Upper lobe of left lung (tissue), 6 donors: ENCODE results near the gene MACC1. TPM values are rescaled to one million over a fixed set of nuclear protein-coding genes. Genes with fewer than 3 reads are reported as not detected.

Experiments used
- ATAC-seq, 2 donors: fragments of 200-7000 bp; cut with Tn5 transposase; one replicate each; pipeline ENCODE4 v1.9.1; 2022; ENCODE audit warnings: mild to moderate bottlenecking in 2 of 2, moderate library complexity in 2 of 2; ENCODE audit not compliant: low FRiP score in 2 of 2
- DNase-seq, 2 donors: peaks; one replicate each; pipeline ENCODE4 v3.0.0-alpha.2; 2019 to 2020
- H3K27ac ChIP-seq, 4 donors: fragments of 200-600 bp; sonication (generic); one replicate each; pipeline ENCODE4 v1.5.1; 2016 to 2019
- H3K27me3 ChIP-seq, 4 donors: fragments of 200-600 bp; sonication (generic); one replicate each; pipeline ENCODE4 v1.5.1; 2017 to 2019
- H3K36me3 ChIP-seq, 4 donors: fragments of 200-600 bp; sonication (generic); one replicate each; pipeline ENCODE4 v1.5.1; 2016 to 2019
- H3K4me1 ChIP-seq, 4 donors: fragments of 200-600 bp; sonication (generic); one replicate each; pipeline ENCODE4 v1.5.1; 2018 to 2019
- H3K4me3 ChIP-seq, 4 donors: fragments of 200-600 bp; sonication (generic); one replicate each; pipeline ENCODE4 v1.5.1; 2017 to 2019; ENCODE audit warnings: mild to moderate bottlenecking in 2 of 4, moderate library complexity in 1 of 4
- H3K9me3 ChIP-seq, 4 donors: fragments of 200-600 bp; sonication (generic); one replicate each; pipeline ENCODE4 v1.5.1; 2018 to 2019
- CTCF ChIP-seq, 6 experiments: fragments of 450-650 bp in 4 of 6; fragments of 200-600 bp in 2 of 6; sonication (generic) in 2 of 6; IDR thresholded peaks; one replicate each; pipeline ENCODE4 v1.5.1; 2016 to 2019; ENCODE audit warnings: antibody characterized with exemption in 6 of 6
- EP300 ChIP-seq, 4 donors: sonication (generic); formaldehyde crosslinking; IDR thresholded peaks; one replicate each; pipeline ENCODE4 v1.5.1; 2017; ENCODE audit warnings: antibody characterized with exemption in 4 of 4, control low read depth in 2 of 4
- POLR2A ChIP-seq, 4 donors: fragments of 450-650 bp; IDR thresholded peaks; one replicate each; pipeline ENCODE4 v1.5.1; 2016 to 2017; ENCODE audit warnings: antibody characterized with exemption in 4 of 4, mild to moderate bottlenecking in 2 of 4
- POLR2AphosphoS5 ChIP-seq, 2 donors: sonication (generic); formaldehyde crosslinking; IDR thresholded peaks; one replicate each; pipeline ENCODE4 v1.5.1; 2017; ENCODE audit warnings: antibody characterized with exemption in 2 of 2
- WGBS, 2 donors: methylation state at CpG; one replicate each; pipeline ENCODE4 v1.1.5; 2017 to 2018; 5-methylcytosine and 5-hydroxymethylcytosine counted together
- total RNA-seq, 6 donors: library from RNA; depleted of rRNA in 4 of 6; stranded (reverse); fragments of >200 nt in 4 of 6; gene quantifications; one replicate each; pipeline versions ENCODE4 v1.1.0 to v1.2.1, GENCODE V29; 2016 to 2021
- donor health status: DM: no; HTN: no; CAD: no; lungs with moderate emphysema.
- donor health status: DM: no; HTN: yes; CAD: no; lungs with severe emphysema.

Gene MACC1
- total RNA-seq, 6 donors from 2014 or later = 10.5 to 86.5 (median 24.3) TPM

GRCh38 chr7:20232848-20233247, 15.7 kb upstream of the MACC1 start:
- Histone ChIP-seq H3K4me3 (no peak overlapping the region), H3K4me1 (no peaks in the 10 kb centered on the region), H3K36me3 (no peaks in the 10 kb centered on the region), H3K27me3 (no peaks in the 10 kb centered on the region), H3K27ac (no peak overlapping the region), H3K9me3 (no peaks in the 10 kb centered on the region)
- ATAC-seq = no peak
- TF ChIP-seq EP300 (IDR thresholded peaks at IDR 0.05) = no peak
- no peak for TF ChIP-seq POLR2A (IDR thresholded peaks at IDR 0.05)
- no peak for TF ChIP-seq POLR2AphosphoS5 (IDR thresholded peaks at IDR 0.05)
- no peak for TF ChIP-seq CTCF (IDR thresholded peaks at IDR 0.05)
- WGBS, 2 donors = 96 to 100% methylated on average over 1 of the region's 1 CpG
- no peak for DNase-seq

GRCh38 chr7:20229646-20230500, 12.7 kb upstream of the MACC1 start:
- no peaks in the 10 kb centered on the region for H3K4me1 ChIP-seq
- WGBS, 2 donors = 52% methylated on average over 7 of the region's 7 CpGs
- no peaks in the 10 kb centered on the region for H3K36me3 ChIP-seq
- H3K9me3 ChIP-seq = no peaks in the 10 kb centered on the region
- H3K27me3 ChIP-seq = no peaks in the 10 kb centered on the region
- peak in 1 of 2 donors; percentile 41 for TF ChIP-seq POLR2AphosphoS5 (IDR thresholded peaks at IDR 0.05)
- TF ChIP-seq POLR2A (IDR thresholded peaks at IDR 0.05) = no peak
- DNase-seq (no peak), ATAC-seq (peak; percentile 81 to 95)
- no peak overlapping the region for H3K4me3 ChIP-seq
- no peak overlapping the region for H3K27ac ChIP-seq

- H3K4me1 ChIP-seq = no peaks in the 10 kb centered on the region
- 78 to 83% methylated on average over 3 of the region's 3 CpGs for WGBS, 2 donors
Measured at GRCh38 chr7:20229081-20229480, 11.9 kb upstream of the MACC1 start.

GRCh38 chr7:20228654-20229053, 11.5 kb upstream of the MACC1 start:
- H3K27me3 ChIP-seq = no peaks in the 10 kb centered on the region
- DNase-seq = no peak
- ATAC-seq = no peak
- H3K9me3 ChIP-seq = no peaks in the 10 kb centered on the region
- no peak overlapping the region for H3K27ac ChIP-seq
- no peak for TF ChIP-seq POLR2A (IDR thresholded peaks at IDR 0.05)
- no peak for TF ChIP-seq EP300 (IDR thresholded peaks at IDR 0.05)
- no peak for TF ChIP-seq POLR2AphosphoS5 (IDR thresholded peaks at IDR 0.05)
- TF ChIP-seq CTCF (IDR thresholded peaks at IDR 0.05) = no peak
- no peaks in the 10 kb centered on the region for H3K36me3 ChIP-seq
- no peaks in the 10 kb centered on the region for H3K4me1 ChIP-seq
- no peak overlapping the region for H3K4me3 ChIP-seq

More at GRCh38 chr7:20229081-20229480, 11.9 kb upstream of the MACC1 start:
- no peak overlapping the region for H3K4me3 ChIP-seq
- no peak overlapping the region for H3K27ac ChIP-seq
- no peaks in the 10 kb centered on the region for H3K27me3 ChIP-seq
- DNase-seq (no peak), ATAC-seq (no peak)
- no peak for TF ChIP-seq POLR2A (IDR thresholded peaks at IDR 0.05)
- TF ChIP-seq CTCF (IDR thresholded peaks at IDR 0.05) = no peak
- TF ChIP-seq POLR2AphosphoS5 (IDR thresholded peaks at IDR 0.05) = no peak
- no peak for TF ChIP-seq EP300 (IDR thresholded peaks at IDR 0.05)
- H3K9me3 ChIP-seq = no peaks in the 10 kb centered on the region
- H3K36me3 ChIP-seq = no peaks in the 10 kb centered on the region

GRCh38 chr7:20227291-20227795, 10.2 kb upstream of the MACC1 start:
- 82 to 89% methylated on average over 2 of the region's 2 CpGs for WGBS, 2 donors

More at GRCh38 chr7:20227291-20227795, 10.2 kb upstream of the MACC1 start:
- H3K4me3 ChIP-seq = no peak overlapping the region
- no peaks in the 10 kb centered on the region for H3K27me3 ChIP-seq
- H3K27ac ChIP-seq = no peak overlapping the region
- ATAC-seq = no peak
- no peaks in the 10 kb centered on the region for H3K4me1 ChIP-seq
- H3K9me3 ChIP-seq = no peaks in the 10 kb centered on the region
- TF ChIP-seq POLR2AphosphoS5 (IDR thresholded peaks at IDR 0.05) (no peak), EP300 (IDR thresholded peaks at IDR 0.05) (no peak), POLR2A (IDR thresholded peaks at IDR 0.05) (no peak), CTCF (IDR thresholded peaks at IDR 0.05) (no peak)
- no peaks in the 10 kb centered on the region for H3K36me3 ChIP-seq
- DNase-seq = no peak
